ENCODE data around the gene ZZZ3. TPM values are rescaled to one million over a fixed set of nuclear protein-coding genes. Genes with fewer than 3 reads are reported as not detected.

ZZZ3 gene
- total and polyA plus RNA-seq, 2 of the 8 experiments (the other 6 are each of a cell fraction or from before 2014, with no cell fraction given) = 12.8 to 54.6 TPM

- TF ChIP-seq KDM5A (IDR thresholded peaks at IDR 0.05; ENCODE audit: low read length) (no peak), TBP (IDR thresholded peaks at IDR 0.05; ENCODE audit: low read depth, low read length) (no peak), CHD2 (IDR thresholded peaks at IDR 0.05; ENCODE audit: low read length) (no peak), SAP30 (IDR thresholded peaks at IDR 0.05; ENCODE audit: insufficient read depth, insufficient replicate concordance, low read length) (no peak), CEBPB (IDR thresholded peaks at IDR 0.05; ENCODE audit: low read depth, low read length) (no peak), USF2 (IDR thresholded peaks at IDR 0.05; ENCODE audit: low read length) (no peak), PHF8 (conservative IDR thresholded peaks at IDR 0.05; ENCODE audit: low read depth, low read length) (no peak), BRCA1 (IDR thresholded peaks at IDR 0.05; ENCODE audit: low read depth, low read length) (no peak), CREB1 (IDR thresholded peaks at IDR 0.05) (no peak)
Measured at GRCh38 chr1:77697441-77697840, 15.0 kb upstream of the ZZZ3 start (continued).

Data from H1 (cell line).